Motor neuron (in vitro differentiated cells): ENCODE data around the gene TXLNB. TPM values are rescaled to one million over a fixed set of nuclear protein-coding genes. Genes with fewer than 3 reads are reported as not detected.

Source experiments
- ATAC-seq, 8 experiments: fragments of 200-7000 bp; cut with Tn5 transposase; replicated peaks in 6 of 8; 2 replicates each; pipeline ENCODE4 v1.8.0; 2021; ENCODE audit warnings: mild to moderate bottlenecking in 8 of 8, moderate library complexity in 8 of 8
- H3K27ac ChIP-seq, 2 donors: fragments of 250-450 bp; sonication (Bioruptor Pico); 2 replicates each; pipeline ENCODE4 v1.9.0; 2021; ENCODE audit warnings: antibody characterized with exemption in 2 of 2, mild to moderate bottlenecking in 2 of 2, moderate library complexity in 1 of 2
- H3K4me1 ChIP-seq, 2 donors: fragments of 250-450 bp; sonication (Bioruptor Pico); replicated peaks in 1 of 2; 2 replicates each; pipeline ENCODE4 v1.6.1; 2021; ENCODE audit warnings: antibody characterized with exemption in 2 of 2, mild to moderate bottlenecking in 2 of 2, moderate library complexity in 1 of 2
- H3K4me3 ChIP-seq, 5 donors: fragments of 250-450 bp; sonication (Bioruptor Pico); 2 replicates each; pipeline ENCODE4 v1.9.0; 2021; ENCODE audit warnings: antibody characterized with exemption in 5 of 5, mild to moderate bottlenecking in 5 of 5, moderate library complexity in 4 of 5
- WGBS, 10 experiments: fragments of 450-650 bp; shearing (Covaris generic); methylation state at CpG; one replicate each; pipeline ENCODE4 v1.0.0; 2022; 5-methylcytosine and 5-hydroxymethylcytosine counted together
- in situ Hi-C, 9 experiments: fragments of 400-800 bp; cut with MboI; loops; one replicate each; pipeline ENCODE4 v1.15.0; 2021; ENCODE audit warnings: low sequenced_read_pairs in 9 of 9, low pct_unique_long_range_greater_than_20kb in 2 of 9; ENCODE audit not compliant: unreplicated experiment in 9 of 9
- total RNA-seq, 8 experiments: library from RNA; unstranded; fragments of 300-600 nt; gene quantifications; 2 replicates each; pipeline versions ENCODE4 v1.2.3 to v1.2.4, GENCODE V29; 2022

TXLNB gene
- total RNA-seq, 8 experiments from 2014 or later: 0.27 to 9.7 (median 0.82) TPM

DNA sequence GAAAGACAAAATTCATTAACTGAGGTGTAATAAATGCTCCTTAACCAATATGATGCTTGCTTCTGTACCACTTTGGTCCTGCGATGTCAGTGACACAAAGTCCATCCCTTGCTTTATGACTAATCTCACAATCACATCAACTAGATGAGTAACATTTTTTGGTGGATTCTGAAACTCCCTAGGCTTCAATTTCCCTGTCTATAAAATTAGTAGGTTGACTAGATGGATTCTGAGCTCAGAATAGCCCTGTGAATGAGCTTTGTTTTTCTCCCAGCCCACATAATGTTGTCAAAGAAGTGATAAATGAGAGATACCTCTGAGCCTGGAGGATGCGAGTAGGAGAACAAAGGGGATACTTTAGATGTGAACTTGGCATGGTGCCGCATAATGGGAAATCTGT is 9.1 kb downstream of the TXLNB start:
- Histone ChIP-seq H3K27ac (no peak overlapping the region), H3K4me3 (no peak overlapping the region), H3K4me1 (no peaks in the 10 kb centered on the region)
- no peak for ATAC-seq
- in situ Hi-C loops: no loop called here
- 60 to 100% (median 75%) methylated on average over 1 to 3 of the region's 3 CpGs; no CpG with 5 or more reads in 7 of the 10 experiments for WGBS, 10 experiments

DNA sequence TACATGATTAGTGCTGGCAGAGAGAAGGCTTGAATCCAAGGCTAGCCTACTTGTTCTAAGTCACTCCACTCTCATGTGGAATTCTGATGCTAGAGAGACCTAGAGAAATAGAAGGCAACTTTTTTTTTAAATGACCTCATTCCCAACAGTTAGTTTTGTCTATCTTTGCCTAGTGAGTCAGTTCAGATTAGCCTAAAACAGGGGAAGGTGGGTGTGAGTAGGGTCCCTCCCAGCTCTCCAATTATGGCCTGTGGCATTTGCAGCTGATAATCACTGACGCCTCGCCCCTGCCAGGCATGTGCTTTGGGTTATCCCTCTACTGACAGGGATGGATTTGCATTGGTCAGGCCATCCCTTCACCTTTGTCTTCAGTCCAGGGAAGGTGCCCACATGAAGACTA is 13.6 kb downstream of the TXLNB start:
- Histone ChIP-seq H3K4me3 (no peak overlapping the region), H3K27ac (no peak overlapping the region), H3K4me1 (no peaks in the 10 kb centered on the region)
- WGBS, 10 experiments: no CpG with 5 or more reads among the region's 2 CpGs
- in situ Hi-C loops: no loop called here
- ATAC-seq: peak in 2 of 8 experiments; percentile 89 to 99

DNA sequence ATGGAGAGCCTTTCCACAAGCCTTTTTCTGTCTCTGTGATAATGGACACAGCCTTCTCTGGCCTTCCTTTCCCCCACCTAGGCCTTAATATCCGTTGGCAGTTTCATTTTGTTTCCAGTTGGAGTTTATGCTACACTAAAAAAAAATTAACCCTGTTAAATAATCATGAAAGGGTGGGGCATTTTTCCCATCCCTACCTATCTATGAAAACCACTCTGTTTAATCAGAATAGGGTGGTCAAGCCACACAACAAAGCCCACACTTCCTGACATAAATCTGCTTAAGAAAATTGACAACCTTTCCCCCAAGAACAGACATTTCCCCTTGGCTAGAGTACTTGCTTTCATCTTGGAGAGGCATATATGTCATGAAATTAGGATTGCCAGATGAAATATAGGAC is 14.2 kb downstream of the TXLNB start:
- H3K27ac ChIP-seq: no peak overlapping the region
- no peaks in the 10 kb centered on the region for H3K4me1 ChIP-seq
- in situ Hi-C loops: no loop called here
- WGBS, 10 experiments: 13 to 82% (median 54%) methylated on average over 1 of the region's 1 CpG; no CpG with 5 or more reads in 4 of the 10 experiments
- no peak overlapping the region for H3K4me3 ChIP-seq
- ATAC-seq: no peak

DNA sequence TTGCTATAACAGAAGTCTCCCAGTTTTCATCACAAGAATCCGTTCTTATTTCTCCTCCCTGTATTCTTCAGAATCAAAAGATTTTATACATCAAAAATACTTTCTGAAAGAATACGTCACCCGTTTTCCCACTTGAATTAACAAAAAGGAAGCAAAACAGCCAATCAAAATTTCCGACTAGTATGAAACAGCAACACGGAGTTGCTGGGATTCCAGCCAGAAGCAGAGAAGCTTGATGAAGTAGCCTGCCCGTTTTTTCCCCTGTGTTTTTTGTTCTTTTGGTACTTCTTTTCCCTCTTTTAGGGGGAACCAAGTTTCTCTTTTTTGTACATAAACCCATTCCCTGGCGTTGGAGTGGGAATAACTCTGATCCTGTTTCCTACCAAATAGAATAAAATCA is 14.6 kb downstream of the TXLNB start:
- WGBS, 10 experiments: 74 to 89% (median 82%) methylated on average over 3 to 7 of the region's 7 CpGs
- H3K27ac ChIP-seq: no peak overlapping the region
- ATAC-seq: no peak
- in situ Hi-C loops: no loop called here
- no peaks in the 10 kb centered on the region for H3K4me1 ChIP-seq
- no peak overlapping the region for H3K4me3 ChIP-seq

DNA sequence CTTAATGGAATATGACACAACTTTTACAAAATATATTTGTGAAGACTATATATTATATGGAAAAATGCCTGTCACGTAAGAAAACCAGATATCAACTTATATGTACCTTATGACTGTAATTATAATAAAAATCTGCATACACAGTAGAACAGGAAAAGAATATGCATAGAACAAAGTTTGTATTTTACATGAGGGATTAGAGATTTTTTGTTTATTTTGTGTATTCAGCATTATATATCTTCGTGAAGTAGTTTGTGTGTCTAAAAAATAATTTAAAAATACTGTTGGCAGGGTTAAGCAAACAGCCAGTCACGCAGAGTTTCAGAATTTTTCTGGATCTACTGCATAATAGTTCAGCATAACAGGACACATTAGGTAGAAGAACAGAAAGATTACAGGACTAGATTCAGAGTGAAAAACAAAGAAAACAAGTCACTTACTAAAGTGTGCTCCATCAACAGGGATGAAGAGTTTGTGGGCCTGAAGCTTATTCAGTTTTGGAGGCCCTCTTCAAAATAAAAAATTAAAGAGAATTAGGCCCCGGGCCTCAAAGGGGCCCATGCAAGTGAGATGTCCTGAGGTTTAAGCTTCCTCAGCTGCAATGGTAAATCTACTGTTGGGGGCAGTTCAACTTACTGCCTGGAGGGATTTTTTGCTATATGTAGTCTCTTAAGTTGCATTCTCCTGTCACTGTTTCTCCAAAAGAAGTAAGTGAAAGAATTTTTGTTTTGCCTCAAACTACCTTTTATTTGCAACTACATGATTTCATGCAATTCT is 16.3 kb downstream of the TXLNB start:
- peak in 1 of 8 experiments; percentile 60 for ATAC-seq
- Histone ChIP-seq H3K4me3 (no peak overlapping the region), H3K27ac (no peak overlapping the region), H3K4me1 (no peaks in the 10 kb centered on the region)
- in situ Hi-C loops: no loop called here
- WGBS, 10 experiments: 7 to 97% (median 84%) methylated on average over 2 to 4 of the region's 4 CpGs

DNA sequence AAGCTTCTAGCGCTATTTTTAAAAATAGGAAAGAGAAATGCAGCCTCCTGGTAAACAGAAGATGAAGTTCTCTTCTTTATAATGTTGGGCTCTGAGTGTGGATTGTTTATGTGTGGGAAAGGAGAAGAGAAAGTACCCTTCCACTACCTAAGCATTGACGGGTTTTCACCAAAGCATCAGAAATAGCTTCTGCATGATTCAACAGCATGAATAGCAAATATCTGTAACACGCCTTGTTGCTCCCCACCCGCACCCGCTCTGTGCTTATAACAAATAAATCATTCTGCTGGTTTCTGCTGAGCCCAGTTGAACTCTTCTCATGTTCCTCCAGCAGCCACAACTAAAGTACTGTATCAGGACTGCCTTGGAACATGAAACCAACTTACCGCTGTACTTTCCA is 20.7 kb downstream of the TXLNB start:
- WGBS, 10 experiments: 0 to 95% (median 69%) methylated on average over 1 to 6 of the region's 6 CpGs
- no peaks in the 10 kb centered on the region for H3K4me1 ChIP-seq
- ATAC-seq: peak in 5 of 8 experiments; percentile 33 to 100 (median 81)
- no peak overlapping the region for H3K4me3 ChIP-seq
- H3K27ac ChIP-seq: no peak overlapping the region
- in situ Hi-C loops: no loop called here

DNA sequence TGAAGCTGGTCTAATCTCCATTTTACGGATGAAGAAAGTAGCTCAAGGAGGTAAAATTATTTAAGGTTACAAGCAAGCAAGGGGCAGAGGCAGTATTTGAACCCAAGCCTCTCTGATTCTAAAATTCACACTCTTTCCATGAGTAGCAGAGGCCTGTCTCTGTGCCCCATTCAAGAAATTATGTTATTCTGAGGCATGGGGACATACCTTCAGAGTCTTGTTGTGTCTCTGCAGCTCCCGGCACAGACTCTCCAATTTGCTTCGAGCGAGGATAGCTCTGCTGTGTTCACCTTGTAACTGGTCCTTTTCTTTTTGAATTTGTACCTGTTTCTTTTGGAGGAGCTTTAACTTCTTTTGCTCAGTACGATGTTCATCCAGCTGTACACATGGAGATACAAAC is 21.5 kb downstream of the TXLNB start:
- in situ Hi-C loops: no loop called here
- Histone ChIP-seq H3K4me1 (no peaks in the 10 kb centered on the region), H3K4me3 (no peak overlapping the region), H3K27ac (no peak overlapping the region)
- no peak for ATAC-seq
- WGBS, 10 experiments: 77 to 100% (median 100%) methylated on average over 2 to 5 of the region's 5 CpGs; no CpG with 5 or more reads in 1 of the 10 experiments

DNA sequence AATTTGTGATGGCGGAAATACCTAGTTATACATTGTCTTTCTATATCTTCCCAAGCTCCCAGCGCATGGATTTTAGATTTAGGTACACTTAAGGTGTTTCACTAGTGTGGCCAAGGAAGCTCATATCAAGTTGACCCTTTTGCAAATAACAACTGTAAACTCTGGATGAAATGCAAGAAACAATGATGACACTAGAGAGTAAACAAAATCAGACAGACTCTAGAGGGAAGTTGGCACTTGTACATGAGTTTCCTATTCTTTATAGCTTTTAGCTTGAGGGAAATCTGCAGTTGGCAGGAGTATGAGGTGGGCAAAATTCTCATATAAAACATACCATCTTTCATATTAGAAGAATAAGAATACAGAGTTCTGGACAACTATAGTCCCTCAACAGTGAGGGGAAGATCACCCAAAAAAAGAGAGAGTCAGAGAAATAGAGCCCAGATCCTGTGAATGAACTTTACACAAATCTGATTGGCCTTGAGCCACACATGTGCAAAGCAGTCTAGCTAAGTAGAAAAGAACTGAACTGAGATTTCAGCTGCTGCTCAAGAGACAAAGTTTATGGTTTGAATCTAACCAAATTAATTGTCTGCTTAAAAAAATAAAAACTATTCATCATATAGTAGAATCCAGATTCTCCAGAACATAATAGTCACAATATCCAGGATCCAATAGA is 26.1 kb downstream of the TXLNB start:
- in situ Hi-C loops: no loop called here

DNA sequence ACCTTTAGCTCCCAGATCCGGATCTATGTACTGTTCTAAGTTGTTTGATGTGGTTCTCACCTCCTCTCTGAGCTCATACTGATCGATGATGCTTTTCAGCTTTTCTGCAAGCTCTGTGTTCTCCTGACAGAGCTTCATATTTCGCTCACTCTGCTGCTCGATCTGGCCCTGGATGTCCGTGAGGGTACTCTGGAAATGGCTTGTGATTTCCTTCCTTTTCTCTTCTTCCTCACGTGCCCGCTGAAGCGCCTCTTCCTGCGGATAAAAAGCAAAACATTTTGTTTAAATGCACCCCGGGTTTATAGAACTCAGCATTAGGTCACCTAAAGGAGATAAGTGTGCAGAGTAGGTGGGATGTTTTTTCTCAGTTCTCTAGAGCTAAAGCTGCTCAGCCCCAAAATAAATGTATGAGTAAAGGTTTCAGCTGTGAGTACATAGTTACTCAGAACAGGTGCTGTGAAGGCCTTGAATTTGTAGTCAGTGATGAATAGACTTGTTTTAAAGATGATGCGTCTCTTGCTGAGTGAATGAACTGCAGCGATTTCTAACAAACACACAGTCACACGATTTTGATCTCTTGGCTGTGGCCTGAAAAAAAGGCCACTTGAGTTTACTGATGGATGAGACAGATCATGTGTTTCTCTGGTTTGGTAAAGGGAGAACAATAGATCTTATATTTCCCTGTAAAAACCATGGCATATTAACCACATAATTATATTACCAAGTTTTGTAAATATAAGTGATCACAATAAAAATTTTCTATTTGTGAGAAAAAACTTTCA is 29.1 kb downstream of the TXLNB start:
- no peak overlapping the region for H3K27ac ChIP-seq
- in situ Hi-C loops: no loop called here
- peak in 4 of 8 experiments; percentile 9 to 73 (median 39) for ATAC-seq
- H3K4me1 ChIP-seq: peaks cover 0 to 6% of the 10 kb centered on the region in 2 donors
- WGBS, 10 experiments: 9 to 86% (median 62%) methylated on average over 3 to 13 of the region's 13 CpGs
- no peak overlapping the region for H3K4me3 ChIP-seq

More for the DNA sequence above, 26.1 kb downstream of the TXLNB start:
- Histone ChIP-seq H3K4me1 (peaks cover 0 to 6% of the 10 kb centered on the region in 2 donors), H3K27ac (no peak overlapping the region), H3K4me3 (no peak overlapping the region)
- ATAC-seq: no peak
- 85 to 100% (median 100%) methylated on average over 1 to 2 of the region's 2 CpGs; no CpG with 5 or more reads in 1 of the 10 experiments for WGBS, 10 experiments

DNA sequence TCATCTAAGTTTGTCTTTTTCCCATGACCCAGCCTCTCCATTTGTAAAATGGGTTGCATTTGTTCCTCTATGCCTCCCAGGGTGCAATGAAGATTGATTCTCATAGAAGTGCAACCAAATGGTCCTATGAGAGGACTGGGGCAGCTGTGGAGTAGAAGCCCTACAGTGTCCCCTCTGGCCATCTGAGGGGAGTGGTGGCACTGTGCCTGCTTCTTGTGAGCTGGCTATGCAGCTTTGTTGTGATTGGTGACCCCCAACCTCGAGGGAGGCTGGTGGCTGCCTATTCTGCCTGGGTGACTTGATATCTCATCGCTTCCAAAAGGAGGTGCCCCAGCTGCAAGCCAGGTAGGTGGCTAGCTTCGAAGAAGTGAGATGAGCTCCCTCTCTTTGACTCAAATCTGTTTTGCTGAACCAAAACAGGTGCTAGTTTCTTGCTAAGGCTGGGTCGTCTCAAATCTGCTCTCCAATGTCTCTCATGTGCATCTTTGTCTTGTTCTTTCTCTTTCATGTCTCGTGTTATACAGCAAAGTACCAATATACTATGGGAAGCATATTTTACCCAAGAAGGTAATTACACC is 33.9 kb downstream of the TXLNB start:
- no peak for ATAC-seq
- no peak overlapping the region for H3K27ac ChIP-seq
- peaks cover 0 to 6% of the 10 kb centered on the region in 2 donors for H3K4me1 ChIP-seq
- in situ Hi-C loops: no loop called here
- 20 to 100% (median 75%) methylated on average over 1 to 4 of the region's 5 CpGs for WGBS, 10 experiments
- no peak overlapping the region for H3K4me3 ChIP-seq

DNA sequence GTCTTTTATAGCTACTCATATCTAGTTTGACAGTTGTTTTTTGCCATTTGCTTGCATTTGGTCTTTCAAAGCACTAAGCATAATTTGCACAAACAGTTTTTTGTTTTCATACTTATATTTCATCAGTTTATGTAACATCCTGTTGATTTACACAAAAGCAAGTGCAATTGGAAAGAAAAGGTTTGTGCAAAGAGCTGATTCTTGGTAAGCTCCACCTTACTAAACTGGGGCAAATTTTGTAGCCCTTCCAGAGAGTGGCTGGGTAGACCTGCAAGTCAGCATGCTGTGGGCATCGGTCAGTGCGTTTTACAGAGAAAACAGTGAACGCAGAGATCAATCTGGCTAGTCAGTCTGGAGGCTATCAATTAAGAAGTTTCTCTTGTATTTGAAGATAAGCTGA is 34.5 kb downstream of the TXLNB start:
- H3K27ac ChIP-seq: no peak overlapping the region
- H3K4me3 ChIP-seq: no peak overlapping the region
- ATAC-seq: no peak
- WGBS, 10 experiments: 20 to 100% (median 91%) methylated on average over 1 to 3 of the region's 3 CpGs; no CpG with 5 or more reads in 2 of the 10 experiments
- peaks cover 0 to under 1% of the 10 kb centered on the region in 2 donors for H3K4me1 ChIP-seq
- in situ Hi-C loops: no loop called here

DNA sequence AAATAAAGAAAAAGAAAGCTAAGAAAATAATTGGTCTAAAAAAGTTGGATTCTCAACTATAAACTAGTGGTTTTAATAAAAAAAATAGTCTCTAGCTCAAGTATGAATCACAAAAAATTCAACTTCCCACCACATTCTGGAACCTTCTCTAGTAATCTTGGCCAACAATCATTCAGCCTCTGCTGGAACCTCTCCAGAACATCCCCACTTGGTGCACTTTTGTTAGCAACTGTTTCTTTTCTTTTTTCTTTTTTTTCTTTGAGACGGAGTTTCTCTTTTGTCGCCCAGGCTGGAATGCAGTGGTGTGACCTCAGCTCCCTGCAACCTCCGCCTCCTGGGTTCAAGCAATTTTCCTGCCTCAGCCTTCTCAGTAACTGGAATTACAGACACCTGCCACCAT is 35.7 kb downstream of the TXLNB start:
- no peaks in the 10 kb centered on the region for H3K4me1 ChIP-seq
- no peak overlapping the region for H3K4me3 ChIP-seq
- ATAC-seq: no peak
- WGBS, 10 experiments: 67 to 100% (median 80%) methylated on average over 2 of the region's 3 CpGs; no CpG with 5 or more reads in 5 of the 10 experiments
- in situ Hi-C loops: no loop called here
- no peak overlapping the region for H3K27ac ChIP-seq

DNA sequence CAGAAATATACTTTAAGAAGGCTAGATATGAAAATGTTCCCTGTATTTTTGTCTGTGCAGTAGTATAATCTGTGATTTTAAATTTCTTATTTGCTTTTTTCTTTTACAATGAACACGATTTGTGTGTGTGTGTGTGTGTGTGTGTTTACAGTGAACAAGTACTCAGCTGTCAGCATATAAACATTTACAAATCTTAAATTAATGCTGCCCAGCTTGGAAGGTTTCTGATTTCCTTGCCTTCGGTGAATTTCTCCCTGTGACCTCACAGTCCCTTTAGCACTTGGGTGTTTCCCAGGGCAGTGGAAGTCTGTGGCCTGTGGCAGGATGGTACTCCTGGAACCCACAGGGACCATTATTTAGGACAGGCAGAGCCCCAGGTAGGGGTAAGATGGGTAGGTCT is 37.6 kb downstream of the TXLNB start:
- in situ Hi-C loops: no loop called here
- ATAC-seq: no peak
- 20 to 100% (median 59%) methylated on average over 1 to 2 of the region's 2 CpGs; no CpG with 5 or more reads in 4 of the 10 experiments for WGBS, 10 experiments
- H3K4me3 ChIP-seq: no peak overlapping the region
- no peak overlapping the region for H3K27ac ChIP-seq
- H3K4me1 ChIP-seq: no peaks in the 10 kb centered on the region
